Renal cortical epithelial cell (primary cell): ENCODE results near the gene INCA1. TPM values are rescaled to one million over a fixed set of nuclear protein-coding genes. Genes with fewer than 3 reads are reported as not detected.
"Not testable (repeated sequence)": the region's sequence is repeated elsewhere in the genome, so short reads cannot be mapped to it uniquely, and the experiment has no call there.

Source experiments
- DNase-seq: peaks from one replicate; pipeline ENCODE4 v3.0.0-alpha.2; 2011; ENCODE audit warnings: low read depth
- total RNA-seq: library from RNA; depleted of rRNA; stranded (reverse); fragments of >200 nt; gene quantifications from 2 replicates; pipeline ENCODE4 v1.2.3, GENCODE V29; 2014

The INCA1 gene, protein sequence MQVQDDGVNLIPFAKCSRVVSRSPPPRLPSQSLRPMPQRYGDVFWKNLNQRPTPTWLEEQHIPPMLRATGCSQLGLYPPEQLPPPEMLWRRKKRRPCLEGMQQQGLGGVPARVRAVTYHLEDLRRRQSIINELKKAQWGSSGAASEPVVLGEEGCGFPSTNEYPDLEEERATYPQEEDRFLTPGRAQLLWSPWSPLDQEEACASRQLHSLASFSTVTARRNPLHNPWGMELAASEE
- total RNA-seq, result 0.40 and 0.69 TPM in 2 replicates

DNA sequence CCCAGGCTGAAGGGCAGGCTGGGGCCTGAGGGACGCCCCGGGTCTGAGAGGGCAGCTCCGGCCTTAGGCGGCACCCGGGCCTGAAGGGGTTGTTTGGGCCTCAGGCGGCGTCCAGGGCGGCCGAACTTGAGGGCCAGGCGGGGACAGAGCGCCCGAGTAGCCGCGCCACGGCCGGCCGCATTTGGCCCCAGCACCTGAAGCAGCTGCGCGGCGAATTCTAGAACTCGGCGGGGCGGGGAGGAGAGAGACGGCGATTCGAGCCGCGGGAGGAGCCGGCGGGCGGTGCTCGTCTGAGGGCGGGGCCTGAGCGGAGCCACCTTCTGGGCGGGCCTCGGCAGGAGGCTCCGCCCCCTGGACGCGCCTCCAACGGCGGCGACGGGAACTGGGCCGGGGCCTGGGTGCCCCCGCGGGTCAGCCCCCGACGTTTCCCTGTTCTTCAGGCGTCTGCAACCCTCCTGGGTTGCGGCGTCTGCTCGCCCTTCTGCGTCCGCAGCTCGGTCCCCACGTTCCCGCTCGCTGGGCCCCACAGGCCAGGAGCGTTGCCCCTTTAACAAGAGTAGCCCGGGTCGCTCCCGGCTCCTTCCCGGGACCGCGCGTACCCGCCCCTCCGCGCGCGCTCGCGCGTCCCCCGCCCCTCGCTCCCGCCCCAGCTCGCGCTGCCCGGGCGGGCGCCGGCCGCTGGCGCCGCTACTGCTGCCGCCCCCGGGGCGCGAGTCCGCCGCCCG, at the start of gene INCA1, which contains the start of gene KIF1C:
Gene INCA1, minus strand, starts transcription at position 221 of the 725 bp plus-strand sequence. CDS start 3,085 bp downstream, outside the sequence.
Gene KIF1C, plus strand, starts transcription at position 649 of the 725 bp plus-strand sequence. CDS start 2,297 bp downstream, outside the sequence.
- DNase-seq, result peak; percentile 62

DNA sequence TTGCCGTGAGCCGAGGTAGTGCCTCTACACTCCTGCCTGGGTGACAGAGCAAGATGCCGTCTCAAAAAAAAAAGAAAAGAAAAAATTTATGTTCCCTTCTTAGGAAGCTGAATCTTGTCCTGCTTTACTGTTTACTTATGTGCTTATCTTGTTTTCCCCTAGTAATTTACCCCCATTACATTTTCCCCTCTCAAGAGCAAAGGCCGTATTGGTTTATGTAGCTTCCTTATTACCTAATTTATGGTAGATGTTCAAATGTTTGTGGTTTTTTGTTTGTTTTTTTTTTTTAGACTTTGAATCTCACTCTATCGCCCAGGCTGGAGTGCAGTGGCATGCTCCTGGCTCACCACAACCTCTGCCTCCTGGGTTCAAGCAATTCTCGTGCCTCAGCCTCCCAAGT, 48.2 kb upstream of the INCA1 start:
- DNase-seq, result no peak

DNA sequence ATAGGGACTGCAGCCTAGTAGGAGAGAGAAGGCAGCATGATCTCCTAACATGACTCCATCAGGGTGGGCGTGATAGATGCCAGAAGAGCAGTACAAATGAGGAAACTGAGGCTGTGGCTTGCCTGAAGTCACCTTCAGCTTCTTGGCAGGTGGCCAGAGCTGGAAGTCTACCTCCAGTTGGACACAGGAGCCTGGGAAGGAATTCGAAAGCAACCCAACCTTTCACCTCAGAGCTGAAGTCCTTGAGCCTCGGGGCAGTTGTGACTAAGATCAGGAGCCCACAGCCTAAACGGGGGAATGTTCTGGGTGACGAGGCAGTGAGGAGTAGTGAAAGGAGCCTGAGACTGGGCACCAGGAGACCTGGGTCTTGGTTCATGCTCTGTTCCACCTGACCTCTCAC, 47.3 kb upstream of the INCA1 start:
- peak; percentile 63 for DNase-seq

DNA sequence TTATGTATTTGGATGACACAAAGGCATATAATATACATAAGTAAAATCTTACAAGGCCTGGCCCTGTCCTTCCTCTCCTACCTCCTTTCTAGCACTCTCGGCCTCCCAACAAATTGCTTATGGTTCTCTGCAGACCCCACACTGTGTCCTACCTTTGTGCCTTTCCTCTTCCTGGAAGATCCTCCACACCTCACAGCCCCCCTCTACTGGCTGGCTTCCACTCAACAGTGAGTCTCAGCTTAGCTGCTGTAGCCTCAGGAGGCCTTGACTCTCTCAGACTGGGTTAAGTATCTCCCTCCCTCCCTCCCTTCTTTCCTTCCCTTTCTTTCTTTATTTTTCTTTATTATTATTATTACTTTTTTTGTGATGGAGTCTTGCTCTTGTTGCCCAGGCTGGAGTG, 46.2 kb upstream of the INCA1 start:
- DNase-seq, result no peak

DNA sequence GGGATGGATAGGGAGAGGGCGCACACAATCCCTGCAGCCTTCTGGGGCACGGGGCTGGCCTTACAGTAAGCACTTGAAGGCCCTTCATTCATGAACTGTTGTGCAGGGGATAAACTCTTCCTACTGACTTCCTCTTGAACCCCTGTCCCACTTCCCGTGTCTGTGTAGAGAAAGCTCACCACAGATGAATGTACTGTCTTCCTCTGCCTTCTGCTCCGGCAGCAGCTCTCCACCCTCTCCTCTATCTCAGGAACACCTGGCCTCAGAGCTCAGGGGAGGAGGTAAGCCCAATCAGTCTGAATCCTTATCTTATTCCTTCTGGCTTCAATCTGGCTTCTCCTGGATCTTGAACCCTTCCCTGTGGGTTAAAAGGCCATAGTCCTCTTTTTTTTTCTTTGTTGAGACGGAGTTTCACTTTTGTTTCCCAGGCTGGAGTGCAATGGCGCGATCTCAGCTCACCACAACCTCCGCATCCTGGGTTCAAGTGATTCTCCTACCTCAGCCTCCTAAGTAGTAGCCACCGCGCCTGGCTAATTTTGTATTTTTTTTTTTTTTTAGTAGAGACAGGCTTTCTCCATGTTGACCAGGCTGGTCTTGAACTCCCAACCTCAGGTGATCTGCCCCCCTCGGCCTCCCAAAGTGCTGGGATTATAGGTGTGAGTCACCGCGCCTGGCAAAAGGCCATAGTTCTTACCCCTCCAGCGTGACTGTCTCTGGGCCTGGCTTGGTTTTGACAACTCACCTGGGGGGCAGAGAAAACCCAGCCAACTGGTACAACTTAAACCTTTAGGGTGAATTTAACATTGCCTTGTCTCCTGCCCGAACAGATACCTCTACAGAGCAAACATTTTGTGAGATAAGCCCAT, 45.1 kb upstream of the INCA1 start:
- no peak for DNase-seq

DNA sequence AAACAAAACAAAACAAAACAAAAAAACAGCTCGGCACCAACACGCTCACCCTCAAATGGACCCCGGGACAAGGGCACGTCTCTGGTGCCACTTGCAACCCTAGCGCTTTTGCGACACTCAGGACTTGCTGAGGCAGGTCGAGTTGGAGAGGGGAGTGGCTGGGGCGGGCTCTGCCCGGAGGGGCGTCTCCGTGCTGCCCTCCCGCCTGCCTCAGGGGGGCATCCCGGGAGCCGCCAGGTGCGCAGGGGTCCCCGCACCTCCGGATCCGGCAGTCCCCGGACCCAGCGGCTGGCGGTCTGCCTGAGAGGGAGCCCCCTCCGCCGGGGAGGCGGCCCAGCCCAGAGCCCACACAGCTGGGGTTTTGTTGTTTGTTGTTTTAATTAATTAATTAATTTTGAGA, 38.0 kb upstream of the INCA1 start, which contains the start of gene SLC52A1:
Gene SLC52A1, minus strand, starts transcription at position 112 of the 400 bp plus-strand sequence. CDS start 820 bp downstream, outside the sequence.
- DNase-seq, result no peak

DNA sequence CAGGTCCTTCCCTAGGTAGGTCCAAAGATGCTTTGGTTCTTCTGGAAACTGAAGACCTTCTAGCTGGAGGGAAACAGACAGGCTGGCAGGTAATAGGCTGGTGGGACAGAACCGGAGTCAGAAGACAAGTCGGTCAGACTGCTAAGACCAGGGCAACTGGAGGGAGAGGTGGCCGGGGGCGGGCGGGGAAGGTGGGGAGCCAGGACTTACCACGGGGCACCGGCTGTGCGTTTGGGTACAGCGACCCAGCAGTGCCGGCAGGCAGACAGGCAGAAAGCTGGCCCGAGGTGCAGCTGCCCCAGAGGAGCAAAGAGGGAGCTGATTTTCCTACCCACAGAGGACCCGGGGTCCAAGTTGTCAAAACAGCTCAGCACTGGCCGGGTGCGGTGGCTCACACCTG, 37.3 kb upstream of the INCA1 start:
- no peak for DNase-seq

DNA sequence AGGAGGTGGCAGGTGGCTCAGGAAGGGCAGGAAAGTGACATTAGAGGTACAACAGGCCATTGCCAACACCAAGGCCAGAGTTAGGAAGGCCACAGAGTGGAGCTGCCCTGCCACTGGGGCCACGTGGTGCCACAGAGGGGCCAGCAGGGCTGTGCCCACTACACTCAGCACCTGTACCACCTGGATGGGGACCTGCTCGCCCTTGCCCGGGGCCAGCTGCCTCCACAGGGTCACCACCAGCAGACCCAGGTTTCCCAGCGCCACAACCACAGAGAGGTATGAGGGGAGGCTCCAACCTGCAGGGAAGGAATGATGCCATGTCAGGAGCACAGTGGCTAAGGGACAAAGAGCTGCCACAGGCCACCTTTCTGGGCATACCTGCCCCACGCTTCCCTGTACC, 36.7 kb upstream of the INCA1 start:
- no peak for DNase-seq

DNA sequence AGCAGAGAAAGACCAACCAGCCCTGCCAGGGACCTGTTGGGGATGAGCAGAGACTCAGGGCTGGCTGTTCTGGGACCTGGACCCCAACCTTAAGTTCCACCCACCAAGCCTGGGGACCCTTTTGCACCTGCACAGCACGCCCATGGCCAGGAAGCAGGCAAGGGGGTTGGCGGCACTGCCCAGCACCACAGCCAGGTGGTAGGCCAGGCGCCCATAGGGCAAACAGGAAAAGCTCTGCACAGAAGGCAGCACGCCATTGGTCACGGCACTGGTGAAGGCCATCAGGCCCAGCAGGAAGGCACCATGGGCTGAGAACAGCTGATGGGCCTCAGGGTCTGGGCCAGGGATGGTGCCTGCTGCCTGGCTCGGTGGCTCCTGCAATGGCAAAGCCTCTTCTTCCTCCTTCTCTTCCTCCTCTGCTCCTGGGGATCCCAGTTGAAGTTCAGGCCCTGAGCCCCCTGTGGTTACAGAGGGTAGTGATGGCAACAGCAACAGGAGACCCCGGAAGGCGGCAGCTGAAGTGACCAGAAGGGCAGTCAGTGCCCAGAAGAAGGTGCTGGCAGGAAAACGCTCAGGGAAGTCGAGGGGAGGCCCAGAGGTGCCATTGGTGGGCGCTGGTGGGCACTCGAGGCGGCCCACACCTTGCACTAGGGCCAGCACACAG, 36.2 kb upstream of the INCA1 start:
- no peak for DNase-seq

DNA sequence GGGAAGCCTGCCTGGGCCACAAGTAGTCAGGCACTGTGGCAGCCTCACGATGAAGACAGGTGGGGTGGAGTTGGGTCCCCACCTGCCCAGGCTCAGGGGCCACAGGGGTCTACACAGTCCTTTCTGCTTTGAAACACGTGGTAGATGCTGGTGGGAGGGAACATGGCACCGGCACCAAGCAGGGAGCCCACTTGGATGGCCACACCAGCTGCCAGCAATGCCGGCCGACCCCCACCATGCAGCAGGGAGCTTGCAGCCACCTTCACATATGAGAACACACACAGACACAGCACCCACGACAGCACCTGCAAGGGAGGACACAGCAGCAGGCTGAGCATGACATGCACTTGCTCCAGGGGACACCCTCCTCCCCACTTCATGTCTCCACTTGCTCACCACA, 35.5 kb upstream of the INCA1 start:
- DNase-seq, result no peak

DNA sequence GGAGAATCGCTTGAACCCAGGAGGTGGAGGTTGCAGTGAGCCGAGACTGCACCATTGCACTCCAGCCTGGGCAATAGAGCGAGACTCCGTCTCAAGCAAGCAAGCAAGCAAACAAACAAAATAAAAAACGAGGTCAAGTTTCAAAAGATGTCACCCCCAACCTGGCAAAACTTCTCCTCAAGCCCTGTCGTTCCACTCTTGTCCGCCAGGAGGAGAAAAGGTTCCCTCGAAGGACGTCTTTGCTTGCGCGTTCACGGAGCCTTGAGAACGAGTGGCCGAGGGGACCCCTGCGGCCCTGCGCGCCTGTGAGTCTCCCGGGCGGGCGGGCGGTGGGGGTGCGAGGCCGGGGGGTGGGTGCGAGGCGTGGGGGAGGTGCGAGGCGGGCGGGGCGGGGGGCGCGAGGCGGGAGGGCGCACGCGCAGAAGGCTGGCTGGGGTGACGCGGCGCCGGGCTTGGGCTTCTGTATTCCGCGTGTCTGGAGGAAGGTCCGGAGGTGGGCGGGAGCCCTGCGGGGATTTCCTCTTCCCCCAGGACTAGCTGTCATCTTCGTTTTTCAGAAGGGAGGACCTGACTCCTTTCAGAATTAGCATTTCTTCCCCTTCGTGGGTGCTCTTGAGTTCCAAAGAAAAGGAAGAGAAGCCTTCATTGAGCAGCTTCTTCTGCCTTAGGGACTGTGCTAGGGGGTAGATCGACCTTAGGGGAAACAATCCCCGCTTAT, 34.2 kb upstream of the INCA1 start:
- peak; percentile 56 for DNase-seq

DNA sequence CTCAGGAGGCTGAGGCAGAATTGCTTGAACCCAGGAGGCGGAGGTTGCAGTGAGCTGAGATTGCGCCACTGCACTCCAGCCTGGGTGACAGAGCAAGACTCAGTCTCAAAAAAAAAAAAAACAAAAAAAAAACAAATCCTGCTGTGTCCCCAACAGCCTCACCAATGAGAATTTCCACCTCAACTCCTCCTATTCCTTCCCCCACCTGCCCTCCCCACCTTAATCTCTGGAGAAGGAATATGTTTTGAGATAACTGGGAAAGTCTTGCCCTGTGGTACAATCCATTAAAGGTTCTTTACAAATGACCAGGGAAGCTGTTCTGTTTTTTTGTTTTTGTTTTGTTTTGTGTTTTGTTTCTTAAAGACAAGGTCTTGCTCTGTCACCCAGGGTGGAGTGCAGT, 32.8 kb upstream of the INCA1 start:
- not testable (repeated sequence) for DNase-seq

DNA sequence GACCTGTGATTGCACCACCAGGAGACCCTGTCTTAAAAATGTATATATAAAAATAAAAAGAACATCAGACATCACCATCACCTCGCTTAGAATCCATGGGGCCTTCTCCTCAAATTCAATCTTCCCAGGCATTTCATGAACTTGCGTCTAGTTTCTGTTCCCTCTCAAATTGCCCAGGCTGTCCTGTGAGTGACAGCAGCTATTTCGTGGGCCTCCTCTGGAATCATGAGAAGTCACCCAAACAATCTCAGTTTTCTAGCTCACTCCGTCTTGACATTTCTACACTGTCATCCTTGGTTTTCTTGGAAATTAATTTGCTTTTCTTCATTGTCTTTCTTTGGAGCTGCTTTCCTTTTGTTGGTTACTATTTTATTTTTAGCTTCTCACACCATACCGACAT, 30.6 kb upstream of the INCA1 start:
- no peak for DNase-seq

DNA sequence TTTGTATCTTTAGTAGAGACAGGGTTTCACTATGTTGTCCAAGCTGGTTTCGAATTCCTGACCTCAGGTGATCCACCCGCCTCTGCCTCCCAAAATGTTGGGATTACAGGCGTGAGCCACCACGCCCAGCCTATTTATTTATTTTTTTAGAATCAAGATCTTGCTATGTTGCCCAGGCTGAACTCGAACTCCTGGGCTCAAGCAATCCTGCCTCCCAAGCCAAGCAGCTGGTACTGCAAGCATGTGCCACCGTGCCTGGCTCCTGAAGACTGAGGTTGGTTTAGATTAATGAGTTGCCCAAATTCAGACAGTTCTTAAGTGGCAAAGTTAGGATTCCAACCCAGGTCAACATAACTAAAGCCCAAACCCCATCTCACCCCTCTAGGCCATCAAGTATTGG, 30.0 kb upstream of the INCA1 start:
- no peak for DNase-seq

DNA sequence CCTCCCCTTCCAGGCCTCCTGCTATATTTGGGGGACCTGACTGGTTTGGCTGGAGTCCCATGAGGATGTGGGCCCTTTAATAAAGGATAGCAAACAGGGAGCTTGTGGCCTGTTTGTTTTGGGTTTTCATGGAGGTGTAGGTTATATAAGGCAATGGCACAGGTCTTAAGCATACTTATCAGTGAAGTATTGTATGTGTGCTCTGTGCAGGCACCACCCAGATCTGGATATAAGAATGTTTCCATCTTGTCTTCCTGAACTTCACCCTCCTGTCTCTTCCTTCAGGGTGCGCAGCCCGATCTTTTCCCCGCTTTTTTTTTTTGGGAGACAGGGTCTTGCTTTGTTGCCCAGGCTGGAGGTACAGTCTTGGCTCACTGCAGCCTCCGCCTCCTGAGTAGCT, 27.3 kb upstream of the INCA1 start:
- DNase-seq, result no peak

DNA sequence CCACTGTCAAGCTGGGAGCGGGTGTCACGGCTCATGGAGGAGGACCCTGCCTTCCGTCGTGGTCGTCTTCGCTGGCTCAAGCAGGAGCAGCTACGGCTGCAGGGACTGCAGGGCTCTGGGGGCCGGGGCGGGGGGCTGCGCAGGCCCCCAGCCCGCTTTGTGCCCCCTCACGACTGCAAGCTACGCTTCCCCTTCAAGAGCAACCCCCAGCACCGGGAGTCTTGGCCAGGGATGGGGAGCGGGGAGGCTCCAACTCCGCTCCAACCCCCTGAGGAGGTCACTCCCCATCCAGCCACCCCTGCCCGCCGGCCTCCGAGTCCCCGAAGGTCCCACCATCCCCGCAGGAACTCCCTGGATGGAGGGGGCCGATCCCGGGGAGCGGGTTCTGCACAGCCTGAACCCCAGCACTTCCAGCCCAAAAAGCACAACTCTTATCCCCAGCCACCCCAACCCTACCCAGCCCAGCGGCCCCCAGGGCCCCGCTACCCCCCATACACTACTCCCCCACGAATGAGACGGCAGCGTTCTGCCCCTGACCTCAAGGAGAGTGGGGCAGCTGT, 26.3 kb upstream of the INCA1 start:
- no peak for DNase-seq

DNA sequence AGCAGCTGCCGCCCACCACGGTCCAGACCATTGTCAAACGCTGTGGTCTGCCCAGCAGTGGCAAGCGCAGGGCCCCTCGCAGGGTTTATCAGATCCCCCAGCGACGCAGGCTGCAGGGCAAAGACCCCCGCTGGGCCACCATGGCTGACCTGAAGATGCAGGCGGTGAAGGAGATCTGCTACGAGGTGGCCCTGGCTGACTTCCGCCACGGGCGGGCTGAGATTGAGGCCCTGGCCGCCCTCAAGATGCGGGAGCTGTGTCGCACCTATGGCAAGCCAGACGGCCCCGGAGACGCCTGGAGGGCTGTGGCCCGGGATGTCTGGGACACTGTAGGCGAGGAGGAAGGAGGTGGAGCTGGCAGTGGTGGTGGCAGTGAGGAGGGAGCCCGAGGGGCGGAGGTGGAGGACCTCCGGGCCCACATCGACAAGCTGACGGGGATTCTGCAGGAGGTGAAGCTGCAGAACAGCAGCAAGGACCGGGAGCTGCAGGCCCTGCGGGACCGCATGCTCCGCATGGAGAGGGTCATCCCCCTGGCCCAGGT, 24.9 kb upstream of the INCA1 start:
- DNase-seq, result no peak

DNA sequence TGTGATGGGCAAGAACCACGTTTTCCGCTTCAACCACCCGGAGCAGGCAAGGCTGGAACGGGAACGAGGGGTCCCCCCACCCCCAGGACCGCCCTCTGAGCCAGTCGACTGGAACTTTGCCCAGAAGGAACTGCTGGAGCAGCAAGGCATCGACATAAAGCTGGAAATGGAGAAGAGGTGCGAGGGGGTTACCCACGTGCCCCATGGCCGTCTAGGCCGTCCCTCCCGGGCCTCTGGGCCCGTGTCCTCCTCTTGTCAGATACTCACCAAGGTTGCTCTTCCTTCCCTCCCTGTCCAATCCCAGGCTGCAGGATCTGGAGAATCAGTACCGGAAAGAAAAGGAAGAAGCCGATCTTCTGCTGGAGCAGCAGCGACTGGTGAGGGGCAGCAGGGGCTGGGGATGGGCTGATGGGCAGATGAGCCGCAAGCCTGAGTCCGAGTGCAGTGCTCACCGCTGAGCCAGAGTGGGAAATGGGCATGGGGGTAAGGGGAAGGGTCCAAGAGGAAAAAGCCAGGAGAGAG, 23.2 kb upstream of the INCA1 start:
- no peak for DNase-seq

DNA sequence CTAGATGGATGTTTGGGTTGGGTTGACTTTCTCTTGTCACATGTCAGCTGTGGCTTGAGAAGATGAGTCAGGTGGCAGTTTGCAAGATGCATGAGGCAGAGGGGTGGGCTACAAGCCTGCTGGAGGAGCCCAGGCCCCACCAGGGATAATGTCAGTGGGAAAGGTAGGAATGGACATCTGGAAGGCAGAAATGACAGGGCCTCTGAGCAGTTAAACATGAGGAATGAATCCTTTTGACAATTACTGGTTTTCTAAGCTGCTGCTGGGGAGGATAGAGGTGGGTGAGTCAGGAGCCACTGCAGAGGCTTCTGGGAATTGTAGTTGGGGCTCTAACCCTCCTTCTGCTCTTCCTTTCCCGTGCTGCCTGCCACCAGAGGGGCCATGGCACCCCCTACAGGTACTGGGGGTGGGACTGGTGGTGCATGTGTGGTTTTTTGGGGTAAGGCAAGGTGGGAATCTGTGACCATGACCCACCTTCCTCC, 22.2 kb upstream of the INCA1 start:
- no peak for DNase-seq

DNA sequence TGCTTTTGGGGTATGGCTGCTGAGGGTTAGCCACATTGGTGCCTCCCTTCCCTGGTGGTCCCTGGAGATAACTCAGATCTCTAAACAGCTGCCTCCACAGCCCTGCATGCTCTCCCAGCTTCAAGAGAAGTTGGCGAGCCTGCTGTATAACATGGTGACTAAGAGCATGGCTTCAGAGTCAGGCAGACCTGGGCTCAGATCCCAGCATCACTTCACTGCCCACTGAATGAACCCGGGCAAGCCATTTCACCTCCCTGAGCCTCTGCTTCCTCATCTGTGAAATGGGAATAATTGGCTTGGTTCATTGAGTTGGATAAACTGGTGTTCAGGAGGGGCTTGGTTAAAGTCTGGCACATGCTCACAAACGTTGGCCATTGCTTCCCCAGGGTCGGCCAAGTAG, 17.0 kb upstream of the INCA1 start:
- no peak for DNase-seq
